Measurements from ENCODE around the gene HLA-A. TPM values are rescaled to one million over a fixed set of nuclear protein-coding genes. Genes with fewer than 3 reads are reported as not detected.

HLA-A gene
- total and polyA plus RNA-seq, 2 donors (not counting 3 experiments of a cell fraction or from before 2014, with no cell fraction given), result 294 to 822 TPM

DNA sequence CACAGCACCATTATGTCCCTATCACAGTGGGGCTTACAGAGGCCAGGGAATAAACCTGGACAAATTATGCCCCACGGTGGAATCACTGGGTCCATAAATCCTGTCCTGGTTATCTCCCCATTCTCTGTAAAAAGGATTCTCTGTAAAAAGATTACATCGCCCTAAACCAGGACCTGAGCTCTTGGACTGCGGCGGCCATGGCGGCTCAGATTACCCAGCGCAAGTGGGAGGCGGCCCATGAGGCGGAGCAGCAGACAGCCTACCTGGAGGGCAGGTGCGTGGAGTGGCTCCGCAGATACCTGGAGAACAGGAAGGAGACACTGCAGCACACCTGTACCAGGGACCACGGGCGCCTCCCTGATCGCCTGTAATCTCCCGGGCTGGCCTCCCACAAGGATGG lies 8.4 kb upstream of the HLA-A start:
- ChIA-PET CTCF (no interaction called here), POLR2A (no interaction called here)
- H3K4me2 ChIP-seq (ENCODE audit: insufficient read depth, low read length), result no peak overlapping the region
- no peaks in the 10 kb centered on the region for H3K9me1 ChIP-seq (replicated peaks; ENCODE audit: control insufficient read depth, extremely low read depth, insufficient read depth, low read length)
- no TSS peak for BruUV-seq (replicated peaks)
- H4K20me1 ChIP-seq (replicated peaks; ENCODE audit: control insufficient read depth, extremely low read depth, insufficient read depth, low read length), result no peaks in the 10 kb centered on the region
- DNase-seq (ENCODE audit: low read depth, low spot score) (no peak), FAIRE-seq (no peak)
- H3K9me3 ChIP-seq (replicated peaks; ENCODE audit: control insufficient read depth, insufficient read depth, low read length), result no peaks in the 10 kb centered on the region
- intact Hi-C loops (cut with micrococcal nuclease) (no loop called here), dilution Hi-C loops (cut with MboI; ENCODE audit: extremely low pct_ligation_motif_present, low sequenced_read_pairs) (no loop called here)
- H3K79me2 ChIP-seq (ENCODE audit: control insufficient read depth, insufficient read depth, low read length), result no peaks in the 10 kb centered on the region
- no peak overlapping the region for H2AFZ ChIP-seq (ENCODE audit: low read depth, low read length)
- H3K4me1 ChIP-seq (ENCODE audit: control insufficient read depth, extremely low read depth, insufficient read depth, low read length), result no peaks in the 10 kb centered on the region
- TF ChIP-seq FOS (IDR thresholded peaks at IDR 0.05; ENCODE audit: borderline replicate concordance, insufficient read depth, low read length), result no peak
- TF ChIP-seq, protein P1, sequence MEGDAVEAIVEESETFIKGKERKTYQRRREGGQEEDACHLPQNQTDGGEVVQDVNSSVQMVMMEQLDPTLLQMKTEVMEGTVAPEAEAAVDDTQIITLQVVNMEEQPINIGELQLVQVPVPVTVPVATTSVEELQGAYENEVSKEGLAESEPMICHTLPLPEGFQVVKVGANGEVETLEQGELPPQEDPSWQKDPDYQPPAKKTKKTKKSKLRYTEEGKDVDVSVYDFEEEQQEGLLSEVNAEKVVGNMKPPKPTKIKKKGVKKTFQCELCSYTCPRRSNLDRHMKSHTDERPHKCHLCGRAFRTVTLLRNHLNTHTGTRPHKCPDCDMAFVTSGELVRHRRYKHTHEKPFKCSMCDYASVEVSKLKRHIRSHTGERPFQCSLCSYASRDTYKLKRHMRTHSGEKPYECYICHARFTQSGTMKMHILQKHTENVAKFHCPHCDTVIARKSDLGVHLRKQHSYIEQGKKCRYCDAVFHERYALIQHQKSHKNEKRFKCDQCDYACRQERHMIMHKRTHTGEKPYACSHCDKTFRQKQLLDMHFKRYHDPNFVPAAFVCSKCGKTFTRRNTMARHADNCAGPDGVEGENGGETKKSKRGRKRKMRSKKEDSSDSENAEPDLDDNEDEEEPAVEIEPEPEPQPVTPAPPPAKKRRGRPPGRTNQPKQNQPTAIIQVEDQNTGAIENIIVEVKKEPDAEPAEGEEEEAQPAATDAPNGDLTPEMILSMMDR (IDR thresholded peaks at IDR 0.05; ENCODE audit: extremely low read depth in 1 of 2, insufficient read depth in 1 of 2, low read depth in 1 of 2, low read length in 2 of 2), result no peak
- TF ChIP-seq, protein P2, sequence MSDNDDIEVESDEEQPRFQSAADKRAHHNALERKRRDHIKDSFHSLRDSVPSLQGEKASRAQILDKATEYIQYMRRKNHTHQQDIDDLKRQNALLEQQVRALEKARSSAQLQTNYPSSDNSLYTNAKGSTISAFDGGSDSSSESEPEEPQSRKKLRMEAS (IDR thresholded peaks at IDR 0.05; ENCODE audit: insufficient read depth, insufficient read length), result no peak
- no peak for TF ChIP-seq JUN (IDR thresholded peaks at IDR 0.05; ENCODE audit: borderline replicate concordance, insufficient read depth, insufficient read length, low read depth)
- no peak for TF ChIP-seq MYC (IDR thresholded peaks at IDR 0.05; ENCODE audit: low read depth, low read length)
- no peak for TF ChIP-seq EZH2 (IDR thresholded peaks at IDR 0.05; ENCODE audit: borderline replicate concordance, low read depth, low read length, severe bottlenecking)
- TF ChIP-seq GATA2 (IDR thresholded peaks at IDR 0.05; ENCODE audit: insufficient read depth, insufficient read length, low read depth, low read length), result no peak
- no peak for TF ChIP-seq POLR2AphosphoS5 (IDR thresholded peaks at IDR 0.05; ENCODE audit: insufficient read depth, low read depth, low read length)
- TF ChIP-seq POLR2A (IDR thresholded peaks at IDR 0.05; ENCODE audit: low read depth, low read length), result no peak
- H3K9ac ChIP-seq (replicated peaks; ENCODE audit: extremely low read depth, insufficient read depth, low read length), result no peak overlapping the region
- no peak overlapping the region for H3K4me3 ChIP-seq (replicated peaks in 1 of 3; ENCODE audit: insufficient read depth in 1 of 3, low read depth in 1 of 3, low read length in 3 of 3)
- peaks cover 0 to 3% of the 10 kb centered on the region in 2 experiments for H3K27me3 ChIP-seq (ENCODE audit: control insufficient read depth in 2 of 2, insufficient read depth in 2 of 2, low read length in 2 of 2)
- H3K27ac ChIP-seq (ENCODE audit: insufficient read depth, low read depth, low read length), result no peak overlapping the region
- H3K36me3 ChIP-seq (ENCODE audit: control insufficient read depth in 2 of 2, extremely low read depth in 1 of 2, insufficient read depth in 2 of 2, low read length in 2 of 2), result no peaks in the 10 kb centered on the region
